ENCODE data around the gene ZNF106. TPM values are rescaled to one million over a fixed set of nuclear protein-coding genes. Genes with fewer than 3 reads are reported as not detected.

Gene ZNF106
- total and polyA plus RNA-seq, 2 of the 4 experiments (the other 2 are of a cell fraction), result 19.2 to 87.5 TPM

DNA sequence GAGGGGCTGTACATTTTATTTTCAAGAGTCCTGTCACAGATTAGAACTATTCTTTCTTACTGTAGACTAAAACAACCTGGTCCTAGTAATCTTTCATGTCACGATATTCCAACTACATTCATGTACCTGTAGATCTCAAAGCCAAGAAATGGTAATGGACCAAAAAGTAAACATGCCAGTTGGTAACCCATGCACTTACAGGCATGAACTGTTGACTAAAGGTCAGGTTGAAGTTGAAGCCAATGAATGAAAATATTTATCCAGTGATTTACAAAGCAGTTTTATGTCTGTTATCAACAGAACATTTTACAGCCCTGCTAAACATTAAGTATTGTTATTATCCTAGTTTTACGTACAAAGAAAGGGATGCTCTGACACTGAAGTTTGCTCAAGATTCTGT, 32.4 kb upstream of the ZNF106 start:
- POLR2A ChIA-PET (ENCODE audit: unreplicated experiment), result interaction anchor here (0.6 kb wide), 1 partner anchor 24 kb away, joined by 3 read pairs; no protein-coding TSS in a partner anchor
- WGBS, 2 experiments (ENCODE audit: extremely low coverage in 2 of 2, insufficient read length in 1 of 2), result no CpG with 5 or more reads among the region's 2 CpGs
- Histone ChIP-seq H2AFZ (replicated peaks; ENCODE audit: low read length, poor library complexity) (no peak overlapping the region), H3K4me3 (ENCODE audit: insufficient read depth, low read depth, low read length) (no peak overlapping the region), H2BK5ac (ENCODE audit: low read depth, low read length, poor library complexity, severe bottlenecking) (no peak overlapping the region), H3K4me2 (ENCODE audit: low read depth, low read length) (no peak overlapping the region), H3K4me1 (ENCODE audit: control insufficient read depth, insufficient read depth, low read length) (no peaks in the 10 kb centered on the region), H3K23ac (ENCODE audit: low read depth, low read length) (no peak overlapping the region), H2BK20ac (ENCODE audit: low read depth, low read length) (no peak overlapping the region), H3K27ac (ENCODE audit: insufficient read depth, low read length) (no peak overlapping the region), H3K14ac (replicated peaks; ENCODE audit: low read depth, low read length) (no peak overlapping the region), H2BK120ac (ENCODE audit: low read depth, low read length) (no peak overlapping the region), H2BK15ac (ENCODE audit: low read depth, low read length) (no peak overlapping the region), H3K4ac (ENCODE audit: low read depth, low read length) (no peak overlapping the region), H2AK9ac (replicated peaks; ENCODE audit: low read depth, low read length, poor library complexity) (no peak overlapping the region), H2AK5ac (ENCODE audit: low read depth, low read length) (no peak overlapping the region), H3K27me3 (ENCODE audit: control insufficient read depth, insufficient read depth, low read length) (no peaks in the 10 kb centered on the region), H3K9me3 (ENCODE audit: control insufficient read depth, insufficient read depth, low read length) (no peaks in the 10 kb centered on the region), H3K56ac (ENCODE audit: extremely low read depth, insufficient read depth, low read length) (no peak overlapping the region), H4K20me1 (ENCODE audit: insufficient read depth, low read length) (no peaks in the 10 kb centered on the region), H4K91ac (ENCODE audit: insufficient read depth, low read depth, low read length) (no peak overlapping the region), H4K8ac (ENCODE audit: low read depth in 2 of 2, low read length in 2 of 2) (no peak overlapping the region), H4K5ac (ENCODE audit: low read depth, low read length) (no peak overlapping the region), H3K9ac (ENCODE audit: low read depth, low read length) (no peak overlapping the region), H3K9me1 (ENCODE audit: insufficient read depth, low read length) (no peaks in the 10 kb centered on the region; the same call in 1 of the 2 replicates), H3K18ac (ENCODE audit: low read depth, low read length) (no peak overlapping the region), H3K79me1 (ENCODE audit: low read depth in 1 of 2, low read length in 2 of 2) (no peaks in the 10 kb centered on the region; a peak in 1 of 4 replicates), H3K36me3 (ENCODE audit: control insufficient read depth, insufficient read depth, low read length) (peaks cover 19% of the 10 kb centered on the region)
- intact Hi-C loops (cut with micrococcal nuclease), result no loop called here
- in situ Hi-C loops (cut with MboI; ENCODE audit: low sequenced_read_pairs), result no loop called here
- BruUV-seq (replicated peaks), result no TSS peak
- no peak for DNase-seq
- ATAC-seq (ENCODE audit: low read depth), result no peak
- TF ChIP-seq RAD21 (IDR thresholded peaks at IDR 0.05; ENCODE audit: low read length) (no peak), POLR2A (IDR thresholded peaks at IDR 0.05; ENCODE audit: low read depth, low read length) (no peak), MAFK (IDR thresholded peaks at IDR 0.05; ENCODE audit: low read depth, low read length) (no peak), MAZ (IDR thresholded peaks at IDR 0.05; ENCODE audit: borderline replicate concordance, low read depth, low read length) (no peak), FOS (IDR thresholded peaks at IDR 0.05; ENCODE audit: low read depth, low read length) (no peak), CEBPB (IDR thresholded peaks at IDR 0.05; ENCODE audit: low read depth, low read length) (no peak), RCOR1 (IDR thresholded peaks at IDR 0.05; ENCODE audit: insufficient replicate concordance, low read length) (no peak), CHD1 (IDR thresholded peaks at IDR 0.05; ENCODE audit: low read depth, low read length) (no peak), BHLHE40 (IDR thresholded peaks at IDR 0.05; ENCODE audit: low read depth, low read length) (no peak), RFX5 (IDR thresholded peaks at IDR 0.05; ENCODE audit: low read depth, low read length) (no peak), NFE2L2 (IDR thresholded peaks at IDR 0.05; ENCODE audit: low read depth, low read length) (no peak), MXI1 (IDR thresholded peaks at IDR 0.05; ENCODE audit: borderline replicate concordance, low read depth, low read length) (no peak), SMC3 (IDR thresholded peaks at IDR 0.05; ENCODE audit: low read depth, low read length) (no peak)
- TF ChIP-seq, protein P1, sequence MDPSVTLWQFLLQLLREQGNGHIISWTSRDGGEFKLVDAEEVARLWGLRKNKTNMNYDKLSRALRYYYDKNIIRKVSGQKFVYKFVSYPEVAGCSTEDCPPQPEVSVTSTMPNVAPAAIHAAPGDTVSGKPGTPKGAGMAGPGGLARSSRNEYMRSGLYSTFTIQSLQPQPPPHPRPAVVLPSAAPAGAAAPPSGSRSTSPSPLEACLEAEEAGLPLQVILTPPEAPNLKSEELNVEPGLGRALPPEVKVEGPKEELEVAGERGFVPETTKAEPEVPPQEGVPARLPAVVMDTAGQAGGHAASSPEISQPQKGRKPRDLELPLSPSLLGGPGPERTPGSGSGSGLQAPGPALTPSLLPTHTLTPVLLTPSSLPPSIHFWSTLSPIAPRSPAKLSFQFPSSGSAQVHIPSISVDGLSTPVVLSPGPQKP (IDR thresholded peaks at IDR 0.05; ENCODE audit: borderline replicate concordance, low read depth, low read length), result no peak
- TF ChIP-seq, protein P2, sequence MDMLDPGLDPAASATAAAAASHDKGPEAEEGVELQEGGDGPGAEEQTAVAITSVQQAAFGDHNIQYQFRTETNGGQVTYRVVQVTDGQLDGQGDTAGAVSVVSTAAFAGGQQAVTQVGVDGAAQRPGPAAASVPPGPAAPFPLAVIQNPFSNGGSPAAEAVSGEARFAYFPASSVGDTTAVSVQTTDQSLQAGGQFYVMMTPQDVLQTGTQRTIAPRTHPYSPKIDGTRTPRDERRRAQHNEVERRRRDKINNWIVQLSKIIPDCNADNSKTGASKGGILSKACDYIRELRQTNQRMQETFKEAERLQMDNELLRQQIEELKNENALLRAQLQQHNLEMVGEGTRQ (IDR thresholded peaks at IDR 0.05; ENCODE audit: low read depth, low read length), result no peak
- TF ChIP-seq, protein P3, sequence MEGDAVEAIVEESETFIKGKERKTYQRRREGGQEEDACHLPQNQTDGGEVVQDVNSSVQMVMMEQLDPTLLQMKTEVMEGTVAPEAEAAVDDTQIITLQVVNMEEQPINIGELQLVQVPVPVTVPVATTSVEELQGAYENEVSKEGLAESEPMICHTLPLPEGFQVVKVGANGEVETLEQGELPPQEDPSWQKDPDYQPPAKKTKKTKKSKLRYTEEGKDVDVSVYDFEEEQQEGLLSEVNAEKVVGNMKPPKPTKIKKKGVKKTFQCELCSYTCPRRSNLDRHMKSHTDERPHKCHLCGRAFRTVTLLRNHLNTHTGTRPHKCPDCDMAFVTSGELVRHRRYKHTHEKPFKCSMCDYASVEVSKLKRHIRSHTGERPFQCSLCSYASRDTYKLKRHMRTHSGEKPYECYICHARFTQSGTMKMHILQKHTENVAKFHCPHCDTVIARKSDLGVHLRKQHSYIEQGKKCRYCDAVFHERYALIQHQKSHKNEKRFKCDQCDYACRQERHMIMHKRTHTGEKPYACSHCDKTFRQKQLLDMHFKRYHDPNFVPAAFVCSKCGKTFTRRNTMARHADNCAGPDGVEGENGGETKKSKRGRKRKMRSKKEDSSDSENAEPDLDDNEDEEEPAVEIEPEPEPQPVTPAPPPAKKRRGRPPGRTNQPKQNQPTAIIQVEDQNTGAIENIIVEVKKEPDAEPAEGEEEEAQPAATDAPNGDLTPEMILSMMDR (conservative IDR thresholded peaks at IDR 0.05; ENCODE audit: low read depth, low read length), result no peak
- CTCF ChIA-PET, result no interaction called here
- dilution Hi-C loops (cut with HindIII; ENCODE audit: low sequenced_read_pairs, unreplicated experiment), result no loop called here
